GM12865 (cell line): ENCODE data around the gene DCDC2C.

Source experiments
- DNase-seq: peaks from one replicate; pipeline ENCODE4 v3.0.0; 2010; ENCODE audit warnings: low read depth
- H3K4me3 ChIP-seq: 2 replicates; pipeline ENCODE4 v1.5.1; 2011; ENCODE audit warnings: mild to moderate bottlenecking, low read depth, low read length, control low read depth
- CTCF ChIP-seq: IDR thresholded peaks from 2 replicates; pipeline ENCODE4 v1.5.1; 2011; ENCODE audit warnings: low read length, control low read depth, low read depth, inconsistent platforms; ENCODE audit not compliant: insufficient read depth; ENCODE audit errors: missing control alignments

Gene DCDC2C

GRCh38 chr2:3674066-3674845 lies 29.1 kb upstream of the DCDC2C start:
- no peak overlapping the region for H3K4me3 ChIP-seq
- TF ChIP-seq CTCF: no peak
- DNase-seq: no peak

DNA sequence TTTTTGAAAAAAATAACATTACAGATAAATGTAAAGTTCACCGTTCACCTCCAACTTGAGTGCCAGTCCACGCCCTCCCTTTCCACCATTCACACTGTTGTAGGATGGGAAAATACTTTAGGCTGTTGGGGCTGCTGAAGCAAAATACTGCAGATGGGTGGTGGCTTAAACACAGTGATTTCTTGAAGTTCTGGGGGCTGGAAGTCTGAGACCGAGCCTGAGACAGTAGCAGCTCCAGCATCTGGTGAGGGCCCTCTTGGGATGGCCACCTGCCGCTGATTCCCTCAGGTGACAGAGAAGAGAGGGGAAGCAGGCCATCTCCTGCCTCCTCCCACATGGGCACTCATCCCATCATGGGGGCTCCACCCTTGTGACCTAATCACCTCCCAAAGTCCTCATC lies 27.7 kb upstream of the DCDC2C start:
- H3K4me3 ChIP-seq: no peak overlapping the region
- TF ChIP-seq CTCF: no peak

DNA sequence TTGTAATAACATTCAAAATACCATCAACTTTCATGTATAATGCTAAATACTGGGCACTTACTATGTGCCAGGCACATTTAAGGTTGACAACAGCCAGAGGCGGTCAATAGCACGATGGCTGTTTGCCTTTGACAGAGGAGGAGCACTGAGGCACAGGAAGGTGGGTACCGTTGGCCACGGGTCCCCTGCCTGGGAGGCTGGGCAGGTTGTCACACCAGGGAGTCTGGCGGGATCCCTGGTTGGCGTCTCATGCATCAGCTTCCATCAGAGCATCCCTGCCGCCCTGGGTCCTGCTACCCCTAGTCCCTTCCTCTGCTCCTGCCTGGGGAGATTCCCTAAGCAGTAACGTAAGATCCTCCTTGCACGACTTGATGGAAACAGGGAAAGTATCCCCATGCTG lies 25.9 kb upstream of the DCDC2C start:
- no peak for DNase-seq
- no peak overlapping the region for H3K4me3 ChIP-seq
- no peak for TF ChIP-seq CTCF

More for the DNA sequence above, 27.7 kb upstream of the DCDC2C start:
- DNase-seq: no peak

- DNase-seq: no peak
- no peak for TF ChIP-seq CTCF
- H3K4me3 ChIP-seq: no peak overlapping the region
Observed at GRCh38 chr2:3678212-3678611, 25.2 kb upstream of the DCDC2C start.

DNA sequence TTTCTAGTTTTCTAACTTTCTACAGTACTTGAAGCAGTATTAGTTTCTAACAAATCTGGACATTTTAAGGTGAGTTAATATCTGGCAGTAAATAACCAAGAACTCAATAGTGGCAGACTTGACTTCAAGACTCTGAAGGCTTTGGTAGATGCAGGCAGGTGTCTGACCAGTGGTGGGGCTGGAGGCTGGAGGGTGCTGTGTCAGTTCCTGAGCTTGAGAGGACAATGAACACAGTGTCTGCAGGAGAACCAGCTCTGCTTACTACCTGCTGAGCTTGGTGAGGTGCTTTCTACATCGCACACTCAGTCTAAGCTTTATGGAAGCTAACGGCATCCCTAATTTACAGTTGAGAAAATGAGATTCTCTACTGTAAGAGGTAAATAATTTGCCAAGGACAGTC lies 24.2 kb upstream of the DCDC2C start:
- DNase-seq: no peak
- H3K4me3 ChIP-seq: no peak overlapping the region
- no peak for TF ChIP-seq CTCF

GRCh38 chr2:3679616-3680393 lies 23.6 kb upstream of the DCDC2C start:
- TF ChIP-seq CTCF: no peak
- DNase-seq: no peak
- H3K4me3 ChIP-seq: no peak overlapping the region
